ENCODE measurements around the gene WWOX.

WWOX gene

GRCh38 chr16:78348886-78349285 lies 249.4 kb downstream of the WWOX start:
- no peak for FAIRE-seq
- no peak for TF ChIP-seq CTCF (IDR thresholded peaks at IDR 0.05; ENCODE audit: insufficient read depth, missing control alignments)
- no peak for DNase-seq (ENCODE audit: insufficient read length, low spot score)

- TF ChIP-seq CTCF (IDR thresholded peaks at IDR 0.05; ENCODE audit: insufficient read depth, missing control alignments): no peak
- FAIRE-seq (no peak), DNase-seq (ENCODE audit: insufficient read length, low spot score) (no peak)
Measured at GRCh38 chr16:78352184-78352583, 252.7 kb downstream of the WWOX start.

- no peak for FAIRE-seq
- TF ChIP-seq CTCF (IDR thresholded peaks at IDR 0.05; ENCODE audit: insufficient read depth, missing control alignments): no peak
Measured at GRCh38 chr16:78353640-78354275, 254.3 kb downstream of the WWOX start.

GRCh38 chr16:78362524-78363135 lies 263.2 kb downstream of the WWOX start:
- TF ChIP-seq CTCF (IDR thresholded peaks at IDR 0.05; ENCODE audit: insufficient read depth, missing control alignments): no peak
- FAIRE-seq (no peak), DNase-seq (ENCODE audit: insufficient read length, low spot score) (no peak)

More at GRCh38 chr16:78353640-78354275, 254.3 kb downstream of the WWOX start:
- DNase-seq (ENCODE audit: insufficient read length, low spot score): no peak

- no peak for DNase-seq (ENCODE audit: insufficient read length, low spot score)
- peak; percentile 13 for TF ChIP-seq CTCF (IDR thresholded peaks at IDR 0.05; ENCODE audit: insufficient read depth, missing control alignments)
- FAIRE-seq: no peak
Measured at GRCh38 chr16:78363843-78364555, 264.5 kb downstream of the WWOX start.

GRCh38 chr16:78364556-78364880 lies 265.1 kb downstream of the WWOX start:
- no peak for TF ChIP-seq CTCF (IDR thresholded peaks at IDR 0.05; ENCODE audit: insufficient read depth, missing control alignments)
- FAIRE-seq: no peak
- peak; percentile 17 for DNase-seq (ENCODE audit: insufficient read length, low spot score)

GRCh38 chr16:78365366-78365765 lies 265.9 kb downstream of the WWOX start:
- FAIRE-seq (no peak), DNase-seq (ENCODE audit: insufficient read length, low spot score) (no peak)
- no peak for TF ChIP-seq CTCF (IDR thresholded peaks at IDR 0.05; ENCODE audit: insufficient read depth, missing control alignments)
